Natural killer cell (primary cell): ENCODE measurements around the gene RCL1. TPM values are rescaled to one million over a fixed set of nuclear protein-coding genes. Genes with fewer than 3 reads are reported as not detected.

Experiments
- ATAC-seq, 3 donors: fragments of 150-1000 bp in 2 of 3; fragments of 200-7000 bp in 1 of 3; cut with Tn5 transposase; 1 replicate in 1 of 3; 2 replicates in 2 of 3; pipeline ENCODE4 v1.10.0; 2021; ENCODE audit warnings: mild to moderate bottlenecking in 2 of 3, moderate library complexity in 2 of 3
- DNase-seq, 2 donors: peaks; one replicate each; pipeline versions ENCODE4 v3.0.0 to v3.0.0-alpha.2; 2013 to 2021; ENCODE audit warnings: mixed read lengths in 1 of 2
- H3K27ac ChIP-seq: one replicate; pipeline ENCODE4 v1.5.1; 2013; ENCODE audit warnings: mild to moderate bottlenecking, low read length
- H3K27me3 ChIP-seq: one replicate; pipeline ENCODE4 v1.6.1; 2013; ENCODE audit warnings: low read length; ENCODE audit not compliant: control insufficient read depth, insufficient read depth
- H3K36me3 ChIP-seq: one replicate; pipeline ENCODE4 v1.6.1; 2013; ENCODE audit warnings: low read length; ENCODE audit not compliant: control insufficient read depth, insufficient read depth
- H3K4me1 ChIP-seq: one replicate; pipeline ENCODE4 v1.6.1; 2013; ENCODE audit warnings: low read length; ENCODE audit not compliant: control insufficient read depth, insufficient read depth
- H3K4me3 ChIP-seq: one replicate; pipeline ENCODE4 v1.5.1; 2013; ENCODE audit warnings: low read length
- H3K9me3 ChIP-seq: one replicate; pipeline ENCODE4 v1.6.1; 2013; ENCODE audit warnings: low read length; ENCODE audit not compliant: control insufficient read depth, insufficient read depth
- H3K27ac Mint-ChIP-seq, 2 donors: one replicate each; pipeline ENCODE4 v1.8.0; 2022; ENCODE audit warnings: mild to moderate bottlenecking in 2 of 2, mixed read lengths in 2 of 2, moderate library complexity in 1 of 2
- H3K27me3 Mint-ChIP-seq, 2 donors: one replicate each; pipeline ENCODE4 v1.8.0; 2022; ENCODE audit warnings: low read depth in 2 of 2, mixed read lengths in 2 of 2
- H3K36me3 Mint-ChIP-seq: one replicate; pipeline ENCODE4 v1.8.0; 2022; ENCODE audit warnings: mixed read lengths
- H3K4me1 Mint-ChIP-seq, 2 donors: one replicate each; pipeline ENCODE4 v1.8.0; 2022; ENCODE audit warnings: mixed read lengths in 2 of 2
- H3K4me3 Mint-ChIP-seq: one replicate; pipeline ENCODE4 v1.8.0; 2022; ENCODE audit warnings: mild to moderate bottlenecking, moderate library complexity, mixed read lengths
- H3K9me3 Mint-ChIP-seq, 2 donors: one replicate each; pipeline ENCODE4 v1.8.0; 2022; ENCODE audit warnings: mixed read lengths in 2 of 2
- WGBS: methylation state at CpG from one replicate; pipeline ENCODE4 v1.1.7; 2013; ENCODE audit warnings: missing lambda C conversion rate; ENCODE audit not compliant: insufficient coverage; 5-methylcytosine and 5-hydroxymethylcytosine counted together
- intact Hi-C: fragments of 100-400 bp; cut with micrococcal nuclease; formaldehyde crosslinking; loops from one replicate; pipeline ENCODE4 v1.14.2; 2022
- total RNA-seq, 4 donors: library from RNA; stranded (reverse); fragments of 120-200 nt in 1 of 4; gene quantifications; one replicate each; pipeline versions ENCODE4 v1.2.3 to v1.2.4, GENCODE V29; 2013 to 2022
- TF ChIP-seq, protein P1 (sequence below): fragments of 200-600 bp; IDR thresholded peaks from one replicate; pipeline ENCODE4 v1.8.0; 2022; ENCODE audit warnings: antibody characterized with exemption

Gene RCL1
- total RNA-seq, 3 donors from 2014 or later (not counting 1 experiment from before 2014, with no cell fraction given), result 18.1 to 26.3 (median 23.0) TPM

DNA sequence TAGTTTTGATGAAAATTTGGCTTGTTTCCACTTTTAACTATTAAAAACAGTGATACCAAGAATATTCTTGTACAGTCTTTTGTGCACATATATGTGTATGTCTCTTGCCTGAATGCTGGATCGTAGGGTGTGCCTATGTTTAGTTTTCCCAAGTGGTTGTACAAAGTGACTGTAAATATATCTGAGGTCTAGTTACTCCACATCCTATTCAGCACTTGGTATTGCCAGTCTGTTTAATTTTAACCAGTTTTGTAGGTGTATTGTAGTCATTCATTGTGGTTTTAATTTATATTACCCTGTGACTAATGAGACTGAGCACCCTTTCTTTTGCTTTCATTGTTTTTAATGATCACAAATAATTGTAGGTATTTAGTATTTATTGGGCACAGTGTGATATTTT, 17.8 kb downstream of the RCL1 start:
- H3K27me3 Mint-ChIP-seq, result no peaks in the 10 kb centered on the region
- intact Hi-C loops, result no loop called here

DNA sequence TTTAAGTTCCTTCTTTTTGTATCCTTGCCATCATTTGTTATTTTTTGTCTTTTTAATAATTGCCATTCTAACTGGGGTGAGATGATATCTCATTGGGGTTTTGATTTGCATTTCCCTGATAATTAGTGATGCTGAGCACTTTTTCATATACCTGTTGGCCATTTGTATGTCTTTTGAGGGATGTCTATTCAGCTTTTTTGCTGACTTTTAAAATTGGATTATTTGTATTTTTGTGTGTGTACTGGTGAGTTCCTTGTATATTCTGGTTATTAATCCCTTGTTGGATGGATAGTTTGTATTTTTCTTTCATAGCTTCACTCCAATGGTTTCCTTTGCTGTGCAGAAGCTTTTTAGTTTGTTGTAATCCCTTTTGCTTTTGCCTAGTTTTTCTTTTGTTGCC, 19.1 kb downstream of the RCL1 start:
- intact Hi-C loops, result no loop called here

More for the DNA sequence above, 17.8 kb downstream of the RCL1 start:
- TF ChIP-seq, protein P1, sequence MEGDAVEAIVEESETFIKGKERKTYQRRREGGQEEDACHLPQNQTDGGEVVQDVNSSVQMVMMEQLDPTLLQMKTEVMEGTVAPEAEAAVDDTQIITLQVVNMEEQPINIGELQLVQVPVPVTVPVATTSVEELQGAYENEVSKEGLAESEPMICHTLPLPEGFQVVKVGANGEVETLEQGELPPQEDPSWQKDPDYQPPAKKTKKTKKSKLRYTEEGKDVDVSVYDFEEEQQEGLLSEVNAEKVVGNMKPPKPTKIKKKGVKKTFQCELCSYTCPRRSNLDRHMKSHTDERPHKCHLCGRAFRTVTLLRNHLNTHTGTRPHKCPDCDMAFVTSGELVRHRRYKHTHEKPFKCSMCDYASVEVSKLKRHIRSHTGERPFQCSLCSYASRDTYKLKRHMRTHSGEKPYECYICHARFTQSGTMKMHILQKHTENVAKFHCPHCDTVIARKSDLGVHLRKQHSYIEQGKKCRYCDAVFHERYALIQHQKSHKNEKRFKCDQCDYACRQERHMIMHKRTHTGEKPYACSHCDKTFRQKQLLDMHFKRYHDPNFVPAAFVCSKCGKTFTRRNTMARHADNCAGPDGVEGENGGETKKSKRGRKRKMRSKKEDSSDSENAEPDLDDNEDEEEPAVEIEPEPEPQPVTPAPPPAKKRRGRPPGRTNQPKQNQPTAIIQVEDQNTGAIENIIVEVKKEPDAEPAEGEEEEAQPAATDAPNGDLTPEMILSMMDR, result no peak
- Mint-ChIP-seq H3K36me3 (peaks cover 37% of the 10 kb centered on the region), H3K9me3 (peaks cover 7 to 13% of the 10 kb centered on the region in 2 donors), H3K4me3 (no peak overlapping the region), H3K4me1 (peaks cover 25 to 35% of the 10 kb centered on the region in 2 donors), H3K27ac (no peak overlapping the region)
- Histone ChIP-seq H3K27me3 (no peaks in the 10 kb centered on the region), H3K4me1 (peaks cover 2% of the 10 kb centered on the region), H3K9me3 (peaks cover under 1% of the 10 kb centered on the region), H3K4me3 (no peak overlapping the region), H3K36me3 (no peaks in the 10 kb centered on the region), H3K27ac (no peak overlapping the region)
- no CpG with 5 or more reads among the region's 1 CpG for WGBS
- DNase-seq, result no peak
- no peak for ATAC-seq

DNA sequence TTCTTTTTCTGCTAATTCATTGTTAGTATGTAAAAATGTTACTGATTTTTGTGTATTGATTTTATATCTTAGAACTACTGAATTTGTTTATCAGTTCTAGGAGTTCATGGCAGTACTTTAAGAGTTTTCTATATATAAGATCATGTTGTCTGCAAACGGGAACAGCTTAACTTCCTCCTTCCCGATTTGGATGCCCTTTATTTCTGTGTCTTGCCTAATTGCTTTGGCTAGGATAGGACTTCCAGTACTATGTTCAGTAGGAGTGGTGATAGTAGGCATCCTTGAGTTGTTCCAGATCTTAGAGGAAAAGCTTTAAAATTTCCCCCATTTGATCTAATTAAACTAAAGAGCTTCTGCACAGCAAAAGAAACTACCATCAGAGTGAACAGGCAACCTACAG, 20.1 kb downstream of the RCL1 start:
- ATAC-seq (no peak), DNase-seq (no peak)
- intact Hi-C loops, result no loop called here
- WGBS, result 72% methylated on average over 2 of the region's 2 CpGs
- H3K9me3 Mint-ChIP-seq, result peaks cover 2 to 5% of the 10 kb centered on the region in 2 donors
- H3K36me3 ChIP-seq, result no peaks in the 10 kb centered on the region
- H3K4me1 ChIP-seq, result peaks cover 4% of the 10 kb centered on the region
- no peaks in the 10 kb centered on the region for H3K9me3 ChIP-seq
- TF ChIP-seq, protein P1, result no peak
- no peaks in the 10 kb centered on the region for H3K27me3 ChIP-seq
- no peak overlapping the region for H3K27ac ChIP-seq
- H3K27ac Mint-ChIP-seq, result no peak overlapping the region
- H3K4me3 Mint-ChIP-seq, result no peak overlapping the region
- H3K4me3 ChIP-seq, result no peak overlapping the region
- peaks cover 15% of the 10 kb centered on the region for H3K36me3 Mint-ChIP-seq
- H3K27me3 Mint-ChIP-seq, result no peaks in the 10 kb centered on the region
- peaks cover 24 to 31% of the 10 kb centered on the region in 2 donors for H3K4me1 Mint-ChIP-seq

More for the DNA sequence above, 19.1 kb downstream of the RCL1 start:
- ATAC-seq (no peak), DNase-seq (no peak)
- H3K9me3 Mint-ChIP-seq, result peaks cover 5 to 7% of the 10 kb centered on the region in 2 donors
- TF ChIP-seq, protein P1, result no peak
- no peaks in the 10 kb centered on the region for H3K27me3 Mint-ChIP-seq
- Histone ChIP-seq H3K27ac (no peak overlapping the region), H3K4me3 (no peak overlapping the region), H3K36me3 (no peaks in the 10 kb centered on the region), H3K4me1 (peaks cover 4% of the 10 kb centered on the region), H3K27me3 (no peaks in the 10 kb centered on the region), H3K9me3 (no peaks in the 10 kb centered on the region)
- no peak overlapping the region for H3K27ac Mint-ChIP-seq
- H3K4me1 Mint-ChIP-seq, result peaks cover 24 to 33% of the 10 kb centered on the region in 2 donors
- H3K4me3 Mint-ChIP-seq, result no peak overlapping the region
- H3K36me3 Mint-ChIP-seq, result peaks cover 24% of the 10 kb centered on the region

DNA sequence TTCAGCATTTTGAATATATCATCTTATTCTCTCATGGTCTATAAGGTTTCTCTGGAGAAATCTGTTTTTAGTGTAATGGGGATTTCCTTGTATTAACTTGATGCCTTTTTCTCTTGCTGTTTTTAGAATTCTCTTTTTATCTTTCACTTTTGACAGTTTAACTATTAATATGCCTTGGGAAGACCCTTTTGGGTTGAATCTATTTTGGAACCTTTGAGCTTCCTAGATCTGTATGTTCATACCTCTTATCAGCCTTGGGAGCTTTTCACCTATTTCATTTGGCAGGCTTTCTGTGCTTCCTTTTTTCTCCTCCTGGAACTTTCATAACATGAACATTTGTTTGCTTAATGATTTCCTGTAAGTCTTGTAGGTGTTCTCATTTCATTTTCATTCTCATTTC, 22.2 kb downstream of the RCL1 start:
- Histone ChIP-seq H3K9me3 (no peaks in the 10 kb centered on the region), H3K4me1 (peaks cover 4% of the 10 kb centered on the region), H3K27me3 (no peaks in the 10 kb centered on the region), H3K36me3 (no peaks in the 10 kb centered on the region), H3K27ac (no peak overlapping the region), H3K4me3 (no peak overlapping the region)
- Mint-ChIP-seq H3K4me1 (peaks cover 15 to 18% of the 10 kb centered on the region in 2 donors), H3K4me3 (no peak overlapping the region), H3K27ac (no peak overlapping the region), H3K27me3 (no peaks in the 10 kb centered on the region), H3K36me3 (peaks cover 10% of the 10 kb centered on the region), H3K9me3 (peaks cover 2 to 5% of the 10 kb centered on the region in 2 donors)
- no peak for DNase-seq
- intact Hi-C loops, result no loop called here
- TF ChIP-seq, protein P1, result no peak
- ATAC-seq, result no peak
